ENCODE results near the gene IFI35.

- no peak for TF ChIP-seq POLR2AphosphoS5 (IDR thresholded peaks at IDR 0.05)
- TF ChIP-seq CTCF (IDR thresholded peaks at IDR 0.05), result no peak
- TF ChIP-seq POLR2A (IDR thresholded peaks at IDR 0.05), result no peak
Observed at GRCh38 chr17:43030137-43030767, 23.7 kb downstream of the IFI35 start.

Measured in stomach (tissue), 4 donors.